ENCODE data around the gene CATSPERD. TPM values are rescaled to one million over a fixed set of nuclear protein-coding genes. Genes with fewer than 3 reads are reported as not detected.

The CATSPERD gene
- total and polyA plus RNA-seq, 9 of the 15 experiments (the other 6 are each of a cell fraction or from before 2014, with no cell fraction given): not detected

GRCh38 chr19:5681391-5682106, 38.9 kb upstream of the CATSPERD start (continued):
- peak; percentile 31; the same call in 1 of the 2 replicates for TF ChIP-seq PKNOX1 (IDR thresholded peaks at IDR 0.05)
- TF ChIP-seq JUN (IDR thresholded peaks at IDR 0.05; ENCODE audit: borderline replicate concordance, low read depth, low read length): no peak
- TF ChIP-seq JUN (CRISPR knock-in tag; IDR thresholded peaks at IDR 0.05; ENCODE audit: borderline replicate concordance): no peak
- no peak for TF ChIP-seq ZFP30 (CRISPR knock-in tag; IDR thresholded peaks at IDR 0.05; ENCODE audit: borderline replicate concordance)
- TF ChIP-seq ZNF316 (IDR thresholded peaks at IDR 0.05): no peak
- no peak for TF ChIP-seq TBP (optimal IDR thresholded peaks at IDR 0.05; ENCODE audit: low read depth, low read length)
- peak; percentile 95 for TF ChIP-seq LARP7 (IDR thresholded peaks at IDR 0.05)
- TF ChIP-seq USF2 (CRISPR knock-in tag; IDR thresholded peaks at IDR 0.05): no peak
- TF ChIP-seq HMG20B (CRISPR knock-in tag; IDR thresholded peaks at IDR 0.05): no peak
- TF ChIP-seq BRF1 (IDR thresholded peaks at IDR 0.05; ENCODE audit: borderline replicate concordance, extremely low read depth, insufficient read length): no peak
- peak; percentile 8; the same call in 1 of the 2 replicates for TF ChIP-seq NFIC (IDR thresholded peaks at IDR 0.05)
- TF ChIP-seq BCOR (IDR thresholded peaks at IDR 0.05): no peak
- TF ChIP-seq SMARCA5 (IDR thresholded peaks at IDR 0.05): 0 out of 2 replicates have a peak, but pooled peaks have one; percentile 25
- TF ChIP-seq POLR2B (IDR thresholded peaks at IDR 0.05; ENCODE audit: low read depth, partially characterized antibody): no peak
- TF ChIP-seq SMAD4 (CRISPR knock-in tag; conservative IDR thresholded peaks at IDR 0.05): no peak
- no peak for TF ChIP-seq RB1 (IDR thresholded peaks at IDR 0.05; ENCODE audit: low read depth)
- TF ChIP-seq SP2 (IDR thresholded peaks at IDR 0.05; ENCODE audit: extremely low read depth, low read depth, low read length, poor library complexity, severe bottlenecking): no peak
- TF ChIP-seq GABPB1 (CRISPR knock-in tag; IDR thresholded peaks at IDR 0.05): no peak
- TF ChIP-seq, protein P1, sequence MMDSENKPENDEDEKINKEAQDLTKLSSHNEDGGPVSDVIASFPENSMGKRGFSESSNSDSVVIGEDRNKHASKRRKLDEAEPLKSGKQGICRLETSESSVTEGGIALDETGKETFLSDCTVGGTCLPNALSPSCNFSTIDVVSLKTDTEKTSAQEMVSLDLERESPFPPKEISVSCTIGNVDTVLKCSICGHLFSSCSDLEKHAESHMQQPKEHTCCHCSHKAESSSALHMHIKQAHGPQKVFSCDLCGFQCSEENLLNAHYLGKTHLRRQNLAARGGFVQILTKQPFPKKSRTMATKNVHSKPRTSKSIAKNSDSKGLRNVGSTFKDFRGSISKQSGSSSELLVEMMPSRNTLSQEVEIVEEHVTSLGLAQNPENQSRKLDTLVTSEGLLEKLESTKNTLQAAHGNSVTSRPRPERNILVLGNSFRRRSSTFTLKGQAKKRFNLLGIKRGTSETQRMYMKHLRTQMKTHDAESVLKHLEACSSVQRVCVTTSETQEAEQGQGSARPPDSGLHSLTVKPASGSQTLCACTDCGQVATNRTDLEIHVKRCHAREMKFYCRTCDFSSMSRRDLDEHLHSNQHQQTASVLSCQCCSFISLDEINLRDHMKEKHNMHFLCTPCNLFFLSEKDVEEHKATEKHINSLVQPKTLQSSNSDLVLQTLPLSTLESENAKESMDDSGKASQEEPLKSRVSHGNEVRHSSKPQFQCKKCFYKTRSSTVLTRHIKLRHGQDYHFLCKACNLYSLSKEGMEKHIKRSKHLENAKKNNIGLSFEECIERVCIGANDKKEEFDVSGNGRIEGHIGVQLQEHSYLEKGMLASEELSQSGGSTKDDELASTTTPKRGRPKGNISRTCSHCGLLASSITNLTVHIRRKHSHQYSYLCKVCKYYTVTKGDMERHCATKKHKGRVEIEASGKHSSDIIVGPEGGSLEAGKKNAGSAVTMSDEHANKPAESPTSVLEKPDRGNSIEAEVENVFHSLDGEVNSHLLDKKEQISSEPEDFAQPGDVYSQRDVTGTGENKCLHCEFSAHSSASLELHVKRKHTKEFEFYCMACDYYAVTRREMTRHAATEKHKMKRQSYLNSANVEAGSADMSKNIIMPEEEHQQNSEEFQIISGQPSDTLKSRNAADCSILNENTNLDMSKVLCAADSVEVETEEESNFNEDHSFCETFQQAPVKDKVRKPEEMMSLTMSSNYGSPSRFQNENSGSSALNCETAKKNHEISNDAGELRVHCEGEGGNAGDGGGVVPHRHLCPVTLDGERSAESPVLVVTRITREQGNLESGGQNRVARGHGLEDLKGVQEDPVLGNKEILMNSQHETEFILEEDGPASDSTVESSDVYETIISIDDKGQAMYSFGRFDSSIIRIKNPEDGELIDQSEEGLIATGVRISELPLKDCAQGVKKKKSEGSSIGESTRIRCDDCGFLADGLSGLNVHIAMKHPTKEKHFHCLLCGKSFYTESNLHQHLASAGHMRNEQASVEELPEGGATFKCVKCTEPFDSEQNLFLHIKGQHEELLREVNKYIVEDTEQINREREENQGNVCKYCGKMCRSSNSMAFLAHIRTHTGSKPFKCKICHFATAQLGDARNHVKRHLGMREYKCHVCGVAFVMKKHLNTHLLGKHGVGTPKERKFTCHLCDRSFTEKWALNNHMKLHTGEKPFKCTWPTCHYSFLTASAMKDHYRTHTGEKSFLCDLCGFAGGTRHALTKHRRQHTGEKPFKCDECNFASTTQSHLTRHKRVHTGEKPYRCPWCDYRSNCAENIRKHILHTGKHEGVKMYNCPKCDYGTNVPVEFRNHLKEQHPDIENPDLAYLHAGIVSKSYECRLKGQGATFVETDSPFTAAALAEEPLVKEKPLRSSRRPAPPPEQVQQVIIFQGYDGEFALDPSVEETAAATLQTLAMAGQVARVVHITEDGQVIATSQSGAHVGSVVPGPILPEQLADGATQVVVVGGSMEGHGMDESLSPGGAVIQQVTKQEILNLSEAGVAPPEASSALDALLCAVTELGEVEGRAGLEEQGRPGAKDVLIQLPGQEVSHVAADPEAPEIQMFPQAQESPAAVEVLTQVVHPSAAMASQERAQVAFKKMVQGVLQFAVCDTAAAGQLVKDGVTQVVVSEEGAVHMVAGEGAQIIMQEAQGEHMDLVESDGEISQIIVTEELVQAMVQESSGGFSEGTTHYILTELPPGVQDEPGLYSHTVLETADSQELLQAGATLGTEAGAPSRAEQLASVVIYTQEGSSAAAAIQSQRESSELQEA (IDR thresholded peaks at IDR 0.05; ENCODE audit: low read depth): no peak

Measured in K562 (cell line).